ENCODE results near the gene FAM221B. TPM values are rescaled to one million over a fixed set of nuclear protein-coding genes. Genes with fewer than 3 reads are reported as not detected.

Gene FAM221B
- total and polyA plus RNA-seq, 4 donors = 0.06 to 0.73 (median 0.41) TPM; not detected in 1

DNA sequence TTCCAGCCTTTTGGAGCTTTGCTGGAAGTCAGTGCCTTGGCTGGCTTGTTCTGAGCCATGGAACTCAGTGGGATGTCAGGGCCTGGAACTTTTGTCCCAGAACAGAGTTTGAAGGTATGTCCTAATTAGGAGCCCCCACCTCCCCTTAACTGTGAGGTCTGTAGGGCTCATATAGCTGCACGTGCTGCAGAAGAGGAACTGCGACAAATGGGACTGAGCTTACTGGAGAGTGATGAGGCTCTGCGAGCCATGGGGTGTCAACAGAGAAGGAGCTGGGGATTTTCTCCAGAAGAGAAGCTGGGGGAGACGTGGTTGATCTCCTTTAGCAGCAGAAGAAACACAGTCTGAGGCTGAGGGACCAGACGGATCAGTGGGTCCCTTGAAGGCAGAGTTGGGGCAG is 11.4 kb upstream of the FAM221B start:
- Histone ChIP-seq H3K4me3 (ENCODE audit: low read depth, low read length) (no peak overlapping the region), H3K4me1 (ENCODE audit: control insufficient read depth, insufficient read depth, low read length) (peaks cover 1% of the 10 kb centered on the region), H3K27ac (ENCODE audit: low read depth, low read length) (no peak overlapping the region), H3K36me3 (ENCODE audit: control insufficient read depth, insufficient read depth, low read length) (peaks cover 52% of the 10 kb centered on the region), H3K27me3 (ENCODE audit: control insufficient read depth, insufficient read depth, low read length) (no peaks in the 10 kb centered on the region), H3K9me3 (ENCODE audit: control insufficient read depth, insufficient read depth, low read length) (no peaks in the 10 kb centered on the region)
- DNase-seq (ENCODE audit: low read depth in 4 of 6, low spot score in 6 of 6) = no peak
- WGBS (ENCODE audit: insufficient coverage) = 90% methylated on average over 5 of the region's 5 CpGs

- WGBS (ENCODE audit: insufficient coverage) = 96% methylated on average over 5 of the region's 5 CpGs
- Histone ChIP-seq H3K36me3 (ENCODE audit: control insufficient read depth, insufficient read depth, low read length) (peaks cover 45% of the 10 kb centered on the region), H3K9me3 (ENCODE audit: control insufficient read depth, insufficient read depth, low read length) (no peaks in the 10 kb centered on the region), H3K4me3 (ENCODE audit: low read depth, low read length) (no peak overlapping the region), H3K27me3 (ENCODE audit: control insufficient read depth, insufficient read depth, low read length) (no peaks in the 10 kb centered on the region), H3K27ac (ENCODE audit: low read depth, low read length) (no peak overlapping the region), H3K4me1 (ENCODE audit: control insufficient read depth, insufficient read depth, low read length) (peaks cover 21% of the 10 kb centered on the region)
- no peak for DNase-seq (ENCODE audit: low read depth in 4 of 6, low spot score in 6 of 6)
Observed at GRCh38 chr9:35836595-35836994, 8.1 kb upstream of the FAM221B start.

DNA sequence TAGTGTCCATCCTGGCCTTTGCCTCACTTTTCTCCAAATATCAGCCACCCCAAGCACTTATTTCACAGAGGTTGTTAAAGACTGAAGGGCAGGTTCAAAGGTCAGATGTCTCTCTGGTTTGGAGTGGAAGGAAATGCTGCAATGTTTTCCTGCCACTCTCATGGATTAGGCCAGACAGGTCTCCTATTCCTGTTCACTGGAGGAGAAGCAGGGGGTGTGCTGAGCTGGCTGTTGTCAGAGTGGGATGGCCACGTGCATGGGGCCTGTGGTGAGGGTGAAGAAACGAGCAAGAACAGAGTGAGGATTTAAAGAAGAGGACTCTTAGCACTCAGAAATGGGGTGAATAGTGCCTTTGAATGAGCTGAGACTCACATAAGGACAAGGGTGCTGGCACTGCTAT is 7.2 kb upstream of the FAM221B start:
- 62% methylated on average over 2 of the region's 2 CpGs for WGBS (ENCODE audit: insufficient coverage)
- Histone ChIP-seq H3K9me3 (ENCODE audit: control insufficient read depth, insufficient read depth, low read length) (no peaks in the 10 kb centered on the region), H3K36me3 (ENCODE audit: control insufficient read depth, insufficient read depth, low read length) (peaks cover 37% of the 10 kb centered on the region), H3K27ac (ENCODE audit: low read depth, low read length) (no peak overlapping the region), H3K27me3 (ENCODE audit: control insufficient read depth, insufficient read depth, low read length) (no peaks in the 10 kb centered on the region), H3K4me1 (ENCODE audit: control insufficient read depth, insufficient read depth, low read length) (peaks cover 22% of the 10 kb centered on the region), H3K4me3 (ENCODE audit: low read depth, low read length) (no peak overlapping the region)
- DNase-seq (ENCODE audit: low read depth in 4 of 6, low spot score in 6 of 6) = no peak

DNA sequence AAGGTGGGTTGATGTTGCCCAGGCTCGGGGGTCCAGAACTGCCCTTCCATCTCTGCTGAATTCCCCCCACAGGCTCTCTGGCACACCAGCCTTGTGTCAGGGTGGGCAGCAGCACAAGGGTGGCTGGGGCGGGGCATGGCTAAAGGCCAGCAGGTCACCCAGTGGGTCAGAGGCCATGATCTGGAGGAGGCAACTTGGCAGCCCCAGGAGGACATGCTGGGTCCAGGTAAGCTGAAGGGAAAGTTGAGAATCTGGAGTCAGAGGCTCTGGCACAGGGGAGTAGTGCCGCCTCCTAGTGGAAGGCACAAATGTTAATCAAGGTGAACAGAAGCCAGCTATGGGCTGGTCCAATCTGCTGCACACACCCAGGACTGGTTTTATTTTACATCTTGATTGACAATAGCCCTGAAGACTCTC is 6.7 kb upstream of the FAM221B start:
- Histone ChIP-seq H3K4me3 (ENCODE audit: low read depth, low read length) (no peak overlapping the region), H3K27ac (ENCODE audit: low read depth, low read length) (no peak overlapping the region), H3K27me3 (ENCODE audit: control insufficient read depth, insufficient read depth, low read length) (no peaks in the 10 kb centered on the region), H3K9me3 (ENCODE audit: control insufficient read depth, insufficient read depth, low read length) (no peaks in the 10 kb centered on the region), H3K36me3 (ENCODE audit: control insufficient read depth, insufficient read depth, low read length) (peaks cover 35% of the 10 kb centered on the region), H3K4me1 (ENCODE audit: control insufficient read depth, insufficient read depth, low read length) (peaks cover 28% of the 10 kb centered on the region)
- DNase-seq (ENCODE audit: low read depth in 4 of 6, low spot score in 6 of 6) = no peak
- 92% methylated on average over 3 of the region's 3 CpGs for WGBS (ENCODE audit: insufficient coverage)

DNA sequence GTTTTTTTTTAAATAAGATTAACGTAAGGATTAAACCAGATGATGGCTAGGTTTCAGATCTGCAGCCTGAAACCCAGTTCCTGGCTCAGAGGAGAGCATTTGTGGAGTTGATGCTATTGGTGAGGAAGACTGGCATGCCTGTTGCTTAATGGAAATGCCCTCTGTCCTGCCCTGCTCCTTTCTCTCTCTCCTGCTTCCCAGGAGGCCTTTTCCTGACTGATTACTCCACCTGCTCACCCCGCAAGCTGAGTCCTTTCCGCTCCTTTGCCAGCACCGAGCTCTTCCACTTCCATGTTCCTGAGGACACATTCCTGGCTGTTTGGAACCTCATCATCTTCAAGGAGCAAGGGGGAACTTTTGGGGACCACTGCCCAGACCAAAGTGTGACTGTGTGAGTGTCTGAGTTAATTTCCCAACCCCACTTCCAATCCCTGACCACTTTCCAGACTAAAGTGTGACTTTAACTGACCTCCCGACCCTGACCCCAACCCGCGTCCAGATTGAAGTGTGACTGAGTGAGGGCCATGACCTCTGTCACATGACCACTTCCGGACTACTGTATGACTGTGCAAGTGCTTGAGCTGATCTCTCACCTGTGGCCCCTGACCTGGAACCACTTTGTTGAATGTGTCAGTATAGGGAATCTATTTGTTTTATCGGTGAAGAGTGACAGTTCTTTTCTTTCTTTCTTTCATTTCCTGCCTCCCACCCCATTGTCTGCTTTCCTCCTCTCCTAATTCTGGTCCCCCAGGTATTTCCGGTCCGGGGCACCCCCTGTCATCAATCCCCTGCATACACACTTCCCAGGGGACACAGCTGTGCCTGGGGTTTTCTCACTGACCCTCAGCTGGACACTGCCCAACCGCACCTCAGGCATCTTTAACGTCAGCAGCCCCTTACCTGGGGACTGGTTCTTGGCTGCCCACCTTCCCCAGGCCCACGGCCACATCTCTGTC is 6.0 kb upstream of the FAM221B start:
- WGBS (ENCODE audit: insufficient coverage) = 91% methylated on average over 10 of the region's 14 CpGs
- no peaks in the 10 kb centered on the region for H3K27me3 ChIP-seq (ENCODE audit: control insufficient read depth, insufficient read depth, low read length)
- peaks cover 32% of the 10 kb centered on the region for H3K36me3 ChIP-seq (ENCODE audit: control insufficient read depth, insufficient read depth, low read length)
- H3K4me1 ChIP-seq (ENCODE audit: control insufficient read depth, insufficient read depth, low read length) = peaks cover 34% of the 10 kb centered on the region
- H3K4me3 ChIP-seq (ENCODE audit: low read depth, low read length) = no peak overlapping the region
- no peaks in the 10 kb centered on the region for H3K9me3 ChIP-seq (ENCODE audit: control insufficient read depth, insufficient read depth, low read length)
- no peak for DNase-seq (ENCODE audit: low read depth in 4 of 6, low spot score in 6 of 6)
- peak overlapping the region; percentile 8 for H3K27ac ChIP-seq (ENCODE audit: low read depth, low read length)

- Histone ChIP-seq H3K27ac (ENCODE audit: low read depth, low read length) (no peak overlapping the region), H3K4me1 (ENCODE audit: control insufficient read depth, insufficient read depth, low read length) (peaks cover 42% of the 10 kb centered on the region), H3K36me3 (ENCODE audit: control insufficient read depth, insufficient read depth, low read length) (peaks cover 26% of the 10 kb centered on the region), H3K9me3 (ENCODE audit: control insufficient read depth, insufficient read depth, low read length) (no peaks in the 10 kb centered on the region), H3K27me3 (ENCODE audit: control insufficient read depth, insufficient read depth, low read length) (no peaks in the 10 kb centered on the region), H3K4me3 (ENCODE audit: low read depth, low read length) (no peak overlapping the region)
- 87% methylated on average over 4 of the region's 5 CpGs for WGBS (ENCODE audit: insufficient coverage)
- DNase-seq (ENCODE audit: low read depth in 4 of 6, low spot score in 6 of 6) = no peak
Observed at GRCh38 chr9:35832814-35833213, 4.3 kb upstream of the FAM221B start.

DNA sequence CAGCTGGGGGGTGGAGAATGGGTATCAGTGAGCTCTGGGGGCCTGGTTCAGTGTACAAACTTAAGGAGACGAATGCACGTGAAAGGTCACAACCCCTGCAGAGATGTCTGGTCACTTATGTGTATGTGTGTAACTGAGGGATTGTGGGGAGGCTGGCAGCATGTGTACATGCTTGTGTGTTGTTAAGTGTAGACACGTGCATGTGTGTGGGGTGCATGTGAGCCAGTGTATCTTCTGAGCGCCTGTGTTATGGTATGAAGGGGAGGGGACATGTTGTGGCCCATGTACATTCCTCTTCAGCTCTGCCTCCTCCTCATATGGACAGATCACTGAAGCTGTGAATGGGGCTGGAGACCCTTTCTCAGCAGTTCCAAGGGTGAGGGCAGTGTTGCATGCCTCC is 2.5 kb upstream of the FAM221B start:
- Histone ChIP-seq H3K27me3 (ENCODE audit: control insufficient read depth, insufficient read depth, low read length) (no peaks in the 10 kb centered on the region), H3K4me1 (ENCODE audit: control insufficient read depth, insufficient read depth, low read length) (peaks cover 42% of the 10 kb centered on the region), H3K27ac (ENCODE audit: low read depth, low read length) (no peak overlapping the region), H3K4me3 (ENCODE audit: low read depth, low read length) (no peak overlapping the region), H3K9me3 (ENCODE audit: control insufficient read depth, insufficient read depth, low read length) (no peaks in the 10 kb centered on the region), H3K36me3 (ENCODE audit: control insufficient read depth, insufficient read depth, low read length) (peaks cover 16% of the 10 kb centered on the region)
- WGBS (ENCODE audit: insufficient coverage) = 67% methylated on average over 2 of the region's 4 CpGs
- DNase-seq (ENCODE audit: low read depth in 4 of 6, low spot score in 6 of 6) = no peak

- Histone ChIP-seq H3K27ac (ENCODE audit: low read depth, low read length) (peak overlapping the region; percentile 87), H3K27me3 (ENCODE audit: control insufficient read depth, insufficient read depth, low read length) (no peaks in the 10 kb centered on the region), H3K9me3 (ENCODE audit: control insufficient read depth, insufficient read depth, low read length) (no peaks in the 10 kb centered on the region), H3K36me3 (ENCODE audit: control insufficient read depth, insufficient read depth, low read length) (peaks cover 3% of the 10 kb centered on the region), H3K4me1 (ENCODE audit: control insufficient read depth, insufficient read depth, low read length) (peaks cover 39% of the 10 kb centered on the region), H3K4me3 (ENCODE audit: low read depth, low read length) (peak overlapping the region; percentile 67)
- no peak for DNase-seq (ENCODE audit: low read depth in 4 of 6, low spot score in 6 of 6)
- WGBS (ENCODE audit: insufficient coverage) = 10% methylated on average over 2 of the region's 2 CpGs
Observed at GRCh38 chr9:35829764-35830096, 1.2 kb upstream of the FAM221B start.

- H3K36me3 ChIP-seq (ENCODE audit: control insufficient read depth, insufficient read depth, low read length) = no peaks in the 10 kb centered on the region
- H3K4me1 ChIP-seq (ENCODE audit: control insufficient read depth, insufficient read depth, low read length) = peaks cover 34% of the 10 kb centered on the region
- peak; percentile 75 to 98 (median 92) for DNase-seq (ENCODE audit: low read depth in 4 of 6, low spot score in 6 of 6)
- peak within 1 kb of the TSS; percentile 87 for H3K27ac ChIP-seq (ENCODE audit: low read depth, low read length)
- no peaks in the 10 kb centered on the region for H3K9me3 ChIP-seq (ENCODE audit: control insufficient read depth, insufficient read depth, low read length)
- WGBS (ENCODE audit: insufficient coverage) = under 1% methylated on average over 49 of the region's 53 CpGs
- H3K27me3 ChIP-seq (ENCODE audit: control insufficient read depth, insufficient read depth, low read length) = no peaks in the 10 kb centered on the region
- peak within 1 kb of the TSS; percentile 67 for H3K4me3 ChIP-seq (ENCODE audit: low read depth, low read length)
Observed at GRCh38 chr9:35829084-35829763, 692 bp upstream of the FAM221B start, which contains the start of gene TMEM8B. Gene TMEM8B, plus strand, starts transcription at chr9:35829228. Its CDS starts 220 bp downstream, at chr9:35829448.
